WTC11 (cell line): ENCODE results near the gene ITPR1. TPM values are rescaled to one million over a fixed set of nuclear protein-coding genes. Genes with fewer than 3 reads are reported as not detected.

ENCODE experiments used
- ATAC-seq: fragments of 200-7000 bp; cut with Tn5 transposase; 2 replicates; pipeline ENCODE4 v1.10.0; 2021; ENCODE audit warnings: mild to moderate bottlenecking, moderate library complexity
- CTCF ChIA-PET: fragments of 300-600 bp; sonication (Branson Sonifier 250); formaldehyde crosslinking; loops from one replicate; lab custom pipeline; 2021; ENCODE audit warnings: antibody characterized with exemption; lab: Charles Lee
- POLR2A ChIA-PET: fragments of 350-600 bp; sonication (Branson Sonifier 250); formaldehyde crosslinking; loops from one replicate; lab custom pipeline; 2021; ENCODE audit warnings: antibody characterized with exemption; lab: Charles Lee
- DNase-seq: peaks from one replicate; pipeline ENCODE4 v3.0.0; 2021; ENCODE audit warnings: low spot score
- H3K27ac Mint-ChIP-seq: 2 replicates; pipeline ENCODE4 v1.8.0; 2021; ENCODE audit warnings: mixed read lengths
- H3K27me3 Mint-ChIP-seq: 2 replicates; pipeline ENCODE4 v1.8.0; 2021; ENCODE audit warnings: low read depth, mild to moderate bottlenecking, moderate library complexity, mixed read lengths
- H3K36me3 Mint-ChIP-seq: 2 replicates; pipeline ENCODE4 v1.8.0; 2021; ENCODE audit warnings: mixed read lengths
- H3K4me1 Mint-ChIP-seq: 2 replicates; pipeline ENCODE4 v1.8.0; 2022; ENCODE audit warnings: mixed read lengths
- H3K4me3 Mint-ChIP-seq: 2 replicates; pipeline ENCODE4 v1.8.0; 2021; ENCODE audit warnings: mild to moderate bottlenecking, moderate library complexity, mixed read lengths
- H3K9me3 Mint-ChIP-seq: 2 replicates; pipeline ENCODE4 v1.8.0; 2021; ENCODE audit warnings: mixed read lengths
- CDX4 ChIP-seq: fragments of 250-450 bp; sonication (Bioruptor Pico); IDR thresholded peaks from 2 replicates; pipeline ENCODE4 v1.9.0; 2021; ENCODE audit warnings: moderate library complexity, mild to moderate bottlenecking, inconsistent platforms, borderline replicate concordance
- E2F5 ChIP-seq: sonication (generic); formaldehyde crosslinking; IDR thresholded peaks from 2 replicates; pipeline ENCODE4 v1.8.1; 2022; ENCODE audit warnings: mild to moderate bottlenecking, moderate library complexity, missing genetic modification reagents
- FOXP4 ChIP-seq: sonication (generic); formaldehyde crosslinking; IDR thresholded peaks from 2 replicates; pipeline ENCODE4 v1.8.0; 2022; ENCODE audit warnings: mild to moderate bottlenecking, missing genetic modification reagents
- GABPB1 ChIP-seq: sonication (generic); formaldehyde crosslinking; IDR thresholded peaks from 2 replicates; pipeline ENCODE4 v1.8.1; 2023; ENCODE audit warnings: mild to moderate bottlenecking, missing genetic modification reagents
- HMGXB4 ChIP-seq: sonication (generic); formaldehyde crosslinking; IDR thresholded peaks from 2 replicates; pipeline ENCODE4 v1.8.1; 2023; ENCODE audit warnings: mild to moderate bottlenecking, moderate library complexity, missing genetic modification reagents
- IRF1 ChIP-seq: sonication (generic); formaldehyde crosslinking; IDR thresholded peaks from 2 replicates; pipeline ENCODE4 v1.8.0; 2023; ENCODE audit warnings: missing genetic modification reagents
- IRF2 ChIP-seq: sonication (generic); formaldehyde crosslinking; IDR thresholded peaks from 2 replicates; pipeline ENCODE4 v1.8.0; 2022; ENCODE audit warnings: low read depth, missing genetic modification reagents, borderline replicate concordance
- NFATC4 ChIP-seq: fragments of 250-450 bp; sonication (Bioruptor Pico); IDR thresholded peaks from 2 replicates; pipeline ENCODE4 v1.9.0; 2021; ENCODE audit warnings: mild to moderate bottlenecking
- OVOL2 ChIP-seq: fragments of 250-450 bp; sonication (Bioruptor Pico); IDR thresholded peaks from 2 replicates; pipeline ENCODE4 v1.9.0; 2021; ENCODE audit warnings: mild to moderate bottlenecking, borderline replicate concordance
- PREB ChIP-seq: sonication (generic); formaldehyde crosslinking; IDR thresholded peaks from 2 replicates; pipeline ENCODE4 v1.8.1; 2022; ENCODE audit warnings: mild to moderate bottlenecking, missing genetic modification reagents, moderate library complexity, borderline replicate concordance
- RORB ChIP-seq: fragments of 250-450 bp; sonication (Bioruptor Pico); IDR thresholded peaks from 2 replicates; pipeline ENCODE4 v1.9.0; 2021; ENCODE audit warnings: mild to moderate bottlenecking
- SMAD4 ChIP-seq: sonication (generic); formaldehyde crosslinking; IDR thresholded peaks from 2 replicates; pipeline ENCODE4 v1.8.0; 2022; ENCODE audit warnings: mild to moderate bottlenecking, missing genetic modification reagents
- TEAD4 ChIP-seq: sonication (generic); formaldehyde crosslinking; IDR thresholded peaks from 2 replicates; pipeline ENCODE4 v1.8.0; 2022; ENCODE audit warnings: mild to moderate bottlenecking, missing genetic modification reagents
- USF2 ChIP-seq: sonication (generic); formaldehyde crosslinking; IDR thresholded peaks from 2 replicates; pipeline ENCODE4 v1.8.1; 2023; ENCODE audit warnings: mild to moderate bottlenecking, missing genetic modification reagents, moderate library complexity
- ZNF232 ChIP-seq: sonication (generic); formaldehyde crosslinking; IDR thresholded peaks from 2 replicates; pipeline ENCODE4 v1.8.0; 2022; ENCODE audit warnings: mild to moderate bottlenecking, missing genetic modification reagents
- ZNF263 ChIP-seq: sonication (generic); formaldehyde crosslinking; IDR thresholded peaks from 2 replicates; pipeline ENCODE4 v1.8.1; 2022; ENCODE audit warnings: low read depth, mild to moderate bottlenecking, moderate library complexity, missing genetic modification reagents
- ZNF396 ChIP-seq: fragments of 250-450 bp; sonication (Bioruptor Pico); IDR thresholded peaks from 2 replicates; pipeline ENCODE4 v1.8.0; 2021; ENCODE audit warnings: mild to moderate bottlenecking, moderate library complexity, borderline replicate concordance
- ZNF512 ChIP-seq: sonication (generic); formaldehyde crosslinking; IDR thresholded peaks from 2 replicates; pipeline ENCODE4 v1.8.1; 2022; ENCODE audit warnings: missing genetic modification reagents, borderline replicate concordance
- ZNF671 ChIP-seq: fragments of 250-450 bp; sonication (Bioruptor Pico); IDR thresholded peaks from 2 replicates; pipeline ENCODE4 v1.8.0; 2021; ENCODE audit warnings: mild to moderate bottlenecking
- total RNA-seq: library from RNA; stranded (reverse); gene quantifications from 3 replicates; pipeline ENCODE4 v1.2.3, GENCODE V29; 2021

The ITPR1 gene
- total RNA-seq, 1 experiment from 2014 or later = 11.8 TPM

- CTCF ChIA-PET = interaction anchor here (1.2 to 2.0 kb wide), 3 partner anchors 9 to 328 kb away, joined by 4 to 12 read pairs (median 6); no protein-coding TSS in a partner anchor
- H3K9me3 Mint-ChIP-seq = no peaks in the 10 kb centered on the region
- peaks cover 38% of the 10 kb centered on the region for H3K4me1 Mint-ChIP-seq
- TF ChIP-seq HMGXB4 (CRISPR knock-in tag) = no peak
- TF ChIP-seq USF2 = no peak
- no peak for TF ChIP-seq FOXP4 (CRISPR knock-in tag)
- no peak for TF ChIP-seq CDX4 (CRISPR knock-in tag)
- TF ChIP-seq E2F5 = no peak
- no peak for TF ChIP-seq ZNF396 (CRISPR knock-in tag)
- TF ChIP-seq PREB (CRISPR knock-in tag) = no peak
- DNase-seq = no peak
- H3K36me3 Mint-ChIP-seq = no peaks in the 10 kb centered on the region
- no peak overlapping the region for H3K4me3 Mint-ChIP-seq
- ATAC-seq = no peak
- no peak overlapping the region; the same call in 1 of the 2 replicates for H3K27ac Mint-ChIP-seq
- POLR2A ChIA-PET = interaction anchor here (0.7 kb wide), 1 partner anchor 36 kb away, joined by 3 read pairs; no protein-coding TSS in a partner anchor
- H3K27me3 Mint-ChIP-seq = no peaks in the 10 kb centered on the region
These were observed 236.2 kb downstream of the ITPR1 start for GRCh38 chr3:4729061-4729973.

- H3K27me3 Mint-ChIP-seq = no peaks in the 10 kb centered on the region
- no peaks in the 10 kb centered on the region for H3K36me3 Mint-ChIP-seq
- no peak for DNase-seq
- no peak overlapping the region for H3K27ac Mint-ChIP-seq
- ChIA-PET POLR2A (no interaction called here), CTCF (interaction anchor here (1.7 kb wide), 1 partner anchor 246 kb away, joined by 4 read pairs; no protein-coding TSS in a partner anchor)
- no peak; the same call in 1 of the 2 replicates for ATAC-seq
- H3K4me1 Mint-ChIP-seq = peaks cover 44% of the 10 kb centered on the region
- TF ChIP-seq RORB (CRISPR knock-in tag) = no peak
- no peak for TF ChIP-seq TEAD4 (CRISPR knock-in tag)
- TF ChIP-seq NFATC4 = no peak
- no peak for TF ChIP-seq ZNF263 (CRISPR knock-in tag)
- no peak for TF ChIP-seq OVOL2 (CRISPR knock-in tag)
- no peak for TF ChIP-seq IRF2 (CRISPR knock-in tag)
- TF ChIP-seq ZNF232 (CRISPR knock-in tag) = no peak
- no peak for TF ChIP-seq IRF1 (CRISPR knock-in tag)
- TF ChIP-seq ZNF512 (CRISPR knock-in tag) = no peak
- TF ChIP-seq GABPB1 (CRISPR knock-in tag) = no peak
- TF ChIP-seq ZNF671 (CRISPR knock-in tag) = no peak
- no peak for TF ChIP-seq SMAD4
- H3K9me3 Mint-ChIP-seq = no peaks in the 10 kb centered on the region
- H3K4me3 Mint-ChIP-seq = no peak overlapping the region
These were observed 237.6 kb downstream of the ITPR1 start for GRCh38 chr3:4730719-4731118.
